ENCODE measurements around the gene SELE. TPM values are rescaled to one million over a fixed set of nuclear protein-coding genes. Genes with fewer than 3 reads are reported as not detected.
"Not testable (repeated sequence)": the region's sequence is repeated elsewhere in the genome, so short reads cannot be mapped to it uniquely, and the experiment has no call there.

SELE gene
- polyA plus RNA-seq, 1 donor from 2014 or later = not detected

GRCh38 chr1:169690489-169690888 lies 43.4 kb downstream of the SELE start:
- no peaks in the 10 kb centered on the region for H3F3A ChIP-seq (ENCODE audit: insufficient read depth, low read length, poor library complexity, severe bottlenecking)
- H4K20me1 ChIP-seq (ENCODE audit: insufficient read depth) = no peaks in the 10 kb centered on the region
- no peaks in the 10 kb centered on the region for H3K79me2 ChIP-seq (replicated peaks; ENCODE audit: insufficient read depth, low read length)
- H3K4me3 ChIP-seq (ENCODE audit: low read length) = no peak overlapping the region
- no peak overlapping the region for H3K27ac ChIP-seq (ENCODE audit: low read length)
- TF ChIP-seq RAD21 (conservative IDR thresholded peaks at IDR 0.05) = no peak
- TF ChIP-seq EZH2 (IDR thresholded peaks at IDR 0.05; ENCODE audit: borderline replicate concordance, insufficient read depth, low read length, poor library complexity, severe bottlenecking) = no peak
- TF ChIP-seq, protein P1, sequence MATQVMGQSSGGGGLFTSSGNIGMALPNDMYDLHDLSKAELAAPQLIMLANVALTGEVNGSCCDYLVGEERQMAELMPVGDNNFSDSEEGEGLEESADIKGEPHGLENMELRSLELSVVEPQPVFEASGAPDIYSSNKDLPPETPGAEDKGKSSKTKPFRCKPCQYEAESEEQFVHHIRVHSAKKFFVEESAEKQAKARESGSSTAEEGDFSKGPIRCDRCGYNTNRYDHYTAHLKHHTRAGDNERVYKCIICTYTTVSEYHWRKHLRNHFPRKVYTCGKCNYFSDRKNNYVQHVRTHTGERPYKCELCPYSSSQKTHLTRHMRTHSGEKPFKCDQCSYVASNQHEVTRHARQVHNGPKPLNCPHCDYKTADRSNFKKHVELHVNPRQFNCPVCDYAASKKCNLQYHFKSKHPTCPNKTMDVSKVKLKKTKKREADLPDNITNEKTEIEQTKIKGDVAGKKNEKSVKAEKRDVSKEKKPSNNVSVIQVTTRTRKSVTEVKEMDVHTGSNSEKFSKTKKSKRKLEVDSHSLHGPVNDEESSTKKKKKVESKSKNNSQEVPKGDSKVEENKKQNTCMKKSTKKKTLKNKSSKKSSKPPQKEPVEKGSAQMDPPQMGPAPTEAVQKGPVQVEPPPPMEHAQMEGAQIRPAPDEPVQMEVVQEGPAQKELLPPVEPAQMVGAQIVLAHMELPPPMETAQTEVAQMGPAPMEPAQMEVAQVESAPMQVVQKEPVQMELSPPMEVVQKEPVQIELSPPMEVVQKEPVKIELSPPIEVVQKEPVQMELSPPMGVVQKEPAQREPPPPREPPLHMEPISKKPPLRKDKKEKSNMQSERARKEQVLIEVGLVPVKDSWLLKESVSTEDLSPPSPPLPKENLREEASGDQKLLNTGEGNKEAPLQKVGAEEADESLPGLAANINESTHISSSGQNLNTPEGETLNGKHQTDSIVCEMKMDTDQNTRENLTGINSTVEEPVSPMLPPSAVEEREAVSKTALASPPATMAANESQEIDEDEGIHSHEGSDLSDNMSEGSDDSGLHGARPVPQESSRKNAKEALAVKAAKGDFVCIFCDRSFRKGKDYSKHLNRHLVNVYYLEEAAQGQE (IDR thresholded peaks at IDR 0.05; ENCODE audit: borderline replicate concordance) = no peak
- no peak for TF ChIP-seq MXI1 (conservative IDR thresholded peaks at IDR 0.05; ENCODE audit: poor library complexity, severe bottlenecking)
- TF ChIP-seq POLR2AphosphoS5 (IDR thresholded peaks at IDR 0.05) = no peak
- TF ChIP-seq, protein P2, sequence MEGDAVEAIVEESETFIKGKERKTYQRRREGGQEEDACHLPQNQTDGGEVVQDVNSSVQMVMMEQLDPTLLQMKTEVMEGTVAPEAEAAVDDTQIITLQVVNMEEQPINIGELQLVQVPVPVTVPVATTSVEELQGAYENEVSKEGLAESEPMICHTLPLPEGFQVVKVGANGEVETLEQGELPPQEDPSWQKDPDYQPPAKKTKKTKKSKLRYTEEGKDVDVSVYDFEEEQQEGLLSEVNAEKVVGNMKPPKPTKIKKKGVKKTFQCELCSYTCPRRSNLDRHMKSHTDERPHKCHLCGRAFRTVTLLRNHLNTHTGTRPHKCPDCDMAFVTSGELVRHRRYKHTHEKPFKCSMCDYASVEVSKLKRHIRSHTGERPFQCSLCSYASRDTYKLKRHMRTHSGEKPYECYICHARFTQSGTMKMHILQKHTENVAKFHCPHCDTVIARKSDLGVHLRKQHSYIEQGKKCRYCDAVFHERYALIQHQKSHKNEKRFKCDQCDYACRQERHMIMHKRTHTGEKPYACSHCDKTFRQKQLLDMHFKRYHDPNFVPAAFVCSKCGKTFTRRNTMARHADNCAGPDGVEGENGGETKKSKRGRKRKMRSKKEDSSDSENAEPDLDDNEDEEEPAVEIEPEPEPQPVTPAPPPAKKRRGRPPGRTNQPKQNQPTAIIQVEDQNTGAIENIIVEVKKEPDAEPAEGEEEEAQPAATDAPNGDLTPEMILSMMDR (IDR thresholded peaks at IDR 0.05; ENCODE audit: poor library complexity, severe bottlenecking) = no peak
- TF ChIP-seq EP300 (conservative IDR thresholded peaks at IDR 0.05; ENCODE audit: poor library complexity, severe bottlenecking) = no peak
- TF ChIP-seq SMC3 (conservative IDR thresholded peaks at IDR 0.05; ENCODE audit: poor library complexity) = no peak
- no peak for TF ChIP-seq TAF1 (IDR thresholded peaks at IDR 0.05; ENCODE audit: low read depth)
- H3K9ac ChIP-seq (ENCODE audit: low read length) = no peak overlapping the region
- H2AFZ ChIP-seq (ENCODE audit: low read depth, low read length) = no peak overlapping the region
- H3K27me3 ChIP-seq (ENCODE audit: insufficient read depth, low read depth, low read length) = no peaks in the 10 kb centered on the region
- no peaks in the 10 kb centered on the region for H3K9me3 ChIP-seq (ENCODE audit: low read length)
- H3K9me2 ChIP-seq (ENCODE audit: insufficient read depth, low read length) = no peaks in the 10 kb centered on the region
- H3K36me3 ChIP-seq (ENCODE audit: insufficient read depth, low read length) = no peaks in the 10 kb centered on the region
- H3K4me2 ChIP-seq (ENCODE audit: low read length) = no peak overlapping the region

GRCh38 chr1:169689395-169689794 lies 44.5 kb downstream of the SELE start:
- Histone ChIP-seq H3F3A (ENCODE audit: insufficient read depth, low read length, poor library complexity, severe bottlenecking) (no peaks in the 10 kb centered on the region), H3K9me3 (ENCODE audit: low read length) (no peaks in the 10 kb centered on the region), H3K4me3 (ENCODE audit: low read length) (no peak overlapping the region), H3K36me3 (ENCODE audit: insufficient read depth, low read length) (no peaks in the 10 kb centered on the region), H3K27me3 (ENCODE audit: insufficient read depth, low read depth, low read length) (no peaks in the 10 kb centered on the region), H3K79me2 (replicated peaks; ENCODE audit: insufficient read depth, low read length) (no peaks in the 10 kb centered on the region), H3K9me2 (ENCODE audit: insufficient read depth, low read length) (no peaks in the 10 kb centered on the region), H3K9ac (ENCODE audit: low read length) (no peak overlapping the region), H3K4me2 (ENCODE audit: low read length) (no peak overlapping the region), H4K20me1 (ENCODE audit: insufficient read depth) (no peaks in the 10 kb centered on the region), H2AFZ (ENCODE audit: low read depth, low read length) (no peak overlapping the region), H3K27ac (ENCODE audit: low read length) (no peak overlapping the region)
- TF ChIP-seq RAD21 (conservative IDR thresholded peaks at IDR 0.05) = no peak
- TF ChIP-seq, protein P2 (IDR thresholded peaks at IDR 0.05; ENCODE audit: poor library complexity, severe bottlenecking) = no peak
- TF ChIP-seq EP300 (conservative IDR thresholded peaks at IDR 0.05; ENCODE audit: poor library complexity, severe bottlenecking) = no peak
- no peak for TF ChIP-seq SMC3 (conservative IDR thresholded peaks at IDR 0.05; ENCODE audit: poor library complexity)
- TF ChIP-seq EZH2 (IDR thresholded peaks at IDR 0.05; ENCODE audit: borderline replicate concordance, insufficient read depth, low read length, poor library complexity, severe bottlenecking) = no peak
- TF ChIP-seq, protein P1 (IDR thresholded peaks at IDR 0.05; ENCODE audit: borderline replicate concordance) = no peak
- TF ChIP-seq POLR2AphosphoS5 (IDR thresholded peaks at IDR 0.05) = no peak
- TF ChIP-seq MXI1 (conservative IDR thresholded peaks at IDR 0.05; ENCODE audit: poor library complexity, severe bottlenecking) = no peak
- TF ChIP-seq TAF1 (IDR thresholded peaks at IDR 0.05; ENCODE audit: low read depth) = no peak

- not testable (repeated sequence) for H3K4me2 ChIP-seq (ENCODE audit: low read length); H3K27me3 ChIP-seq (ENCODE audit: insufficient read depth, low read depth, low read length); H3F3A ChIP-seq (ENCODE audit: insufficient read depth, low read length, poor library complexity, severe bottlenecking); H2AFZ ChIP-seq (ENCODE audit: low read depth, low read length); H3K9ac ChIP-seq (ENCODE audit: low read length); H3K9me2 ChIP-seq (ENCODE audit: insufficient read depth, low read length); H3K4me3 ChIP-seq (ENCODE audit: low read length); H3K79me2 ChIP-seq (replicated peaks; ENCODE audit: insufficient read depth, low read length); H3K36me3 ChIP-seq (ENCODE audit: insufficient read depth, low read length); H3K9me3 ChIP-seq (ENCODE audit: low read length); H4K20me1 ChIP-seq (ENCODE audit: insufficient read depth); H3K27ac ChIP-seq (ENCODE audit: low read length)
These were observed 45.5 kb downstream of the SELE start for GRCh38 chr1:169688377-169688776.
